Transverse colon (tissue), 4 donors: ENCODE measurements around the gene P2RY12. TPM values are rescaled to one million over a fixed set of nuclear protein-coding genes. Genes with fewer than 3 reads are reported as not detected.

Experiments
- DNase-seq: peaks from one replicate; pipeline ENCODE4 v3.0.0-alpha.2; 2019
- H3K27ac ChIP-seq, 4 donors: fragments of 200-600 bp; sonication (generic); 2 replicates each; pipeline ENCODE4 v1.5.1; 2016 to 2018; ENCODE audit warnings: inconsistent platforms in 4 of 4
- H3K27me3 ChIP-seq: fragments of 200-600 bp; sonication (generic); 2 replicates; pipeline ENCODE4 v1.5.1; 2017; ENCODE audit warnings: inconsistent platforms
- H3K36me3 ChIP-seq, 4 donors: fragments of 200-600 bp; sonication (generic); 2 replicates each; pipeline ENCODE4 v1.5.1; 2017 to 2019; ENCODE audit warnings: inconsistent platforms in 4 of 4
- H3K4me1 ChIP-seq, 4 donors: fragments of 200-600 bp; sonication (generic); 2 replicates each; pipeline ENCODE4 v1.5.1; 2017 to 2020; ENCODE audit warnings: inconsistent platforms in 4 of 4
- H3K4me3 ChIP-seq, 4 donors: fragments of 200-600 bp; sonication (generic); 1 replicate in 1 of 4; 2 replicates in 3 of 4; pipeline versions ENCODE4 v1.5.1 to v1.6.1; 2017 to 2019; ENCODE audit warnings: inconsistent platforms in 4 of 4
- H3K9me3 ChIP-seq, 2 donors: fragments of 200-600 bp; sonication (generic); 2 replicates each; pipeline ENCODE4 v1.5.1; 2017 to 2019; ENCODE audit warnings: inconsistent platforms in 2 of 2
- EP300 ChIP-seq: sonication (generic); formaldehyde crosslinking; IDR thresholded peaks from one replicate; pipeline ENCODE4 v1.6.1; 2017; ENCODE audit warnings: antibody characterized with exemption, low read depth
- POLR2A ChIP-seq: fragments of 450-650 bp; IDR thresholded peaks from one replicate; pipeline ENCODE4 v1.6.1; 2016; ENCODE audit warnings: antibody characterized with exemption, mild to moderate bottlenecking, moderate library complexity
- POLR2AphosphoS5 ChIP-seq, 3 donors: sonication (generic); formaldehyde crosslinking; IDR thresholded peaks; one replicate each; pipeline ENCODE4 v1.6.1; 2016; ENCODE audit warnings: antibody characterized with exemption in 3 of 3
- WGBS, 2 donors: methylation state at CpG; one replicate each; pipeline ENCODE4 v1.1.5; 2018; ENCODE audit warnings: low coverage in 1 of 2; 5-methylcytosine and 5-hydroxymethylcytosine counted together
- in situ Hi-C, 4 donors: fragments of 200-750 bp; cut with MboI; loops; one replicate each; pipeline versions ENCODE4 v1.15.0 to v1.15.1; 2017; ENCODE audit warnings: low sequenced_read_pairs in 3 of 4, low pct_ligation_motif_present in 1 of 4, low pct_unique_long_range_greater_than_20kb in 1 of 4
- intact Hi-C: fragments of 100-400 bp; cut with DNase I; formaldehyde crosslinking; loops from one replicate; pipeline ENCODE4 v1.15.1; 2023; ENCODE audit warnings: low total_unique reads
- total RNA-seq, 4 donors: library from RNA; depleted of rRNA; stranded (reverse); fragments of >200 nt; gene quantifications; one replicate each; pipeline ENCODE4 v1.1.0, GENCODE V29; 2016
- TF ChIP-seq, protein P1 (sequence below), 5 experiments: fragments of 200-600 bp in 3 of 5; fragments of 450-650 bp in 2 of 5; sonication (generic) in 3 of 5; IDR thresholded peaks; 1 replicate in 2 of 5; 2 replicates in 3 of 5; pipeline ENCODE4 v1.5.1; 2016 to 2017; ENCODE audit warnings: antibody characterized with exemption in 5 of 5, inconsistent platforms in 3 of 5, mild to moderate bottlenecking in 2 of 5, moderate library complexity in 1 of 5

The P2RY12 gene
- total RNA-seq, 4 donors from 2014 or later = 1.1 to 1.4 TPM; not detected in 2

DNA sequence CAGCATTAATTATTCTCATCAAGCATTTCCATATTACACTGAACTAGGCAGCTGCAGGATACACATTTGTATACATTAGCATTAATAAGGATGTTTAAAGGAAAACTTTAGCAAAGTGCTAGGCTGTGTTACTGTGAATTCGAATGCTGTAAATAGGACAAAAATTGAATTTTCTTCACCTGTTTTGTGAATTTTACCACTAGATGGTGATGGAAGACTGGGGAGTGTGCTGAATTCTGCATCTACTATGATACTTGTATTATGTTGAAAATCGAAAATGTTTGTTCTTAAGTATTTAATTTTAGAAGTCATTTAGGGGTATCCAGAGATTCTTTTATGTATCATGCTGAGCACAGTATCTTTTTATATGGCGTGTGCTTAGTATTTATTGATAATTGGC, 93.9 kb downstream of the P2RY12 start:
- 58 to 61% methylated on average over 3 of the region's 3 CpGs for WGBS, 2 donors
- Histone ChIP-seq H3K4me1 (no peaks in the 10 kb centered on the region), H3K9me3 (no peaks in the 10 kb centered on the region), H3K27ac (no peak overlapping the region), H3K4me3 (no peak overlapping the region), H3K27me3 (no peaks in the 10 kb centered on the region), H3K36me3 (no peaks in the 10 kb centered on the region)
- TF ChIP-seq, protein P1, sequence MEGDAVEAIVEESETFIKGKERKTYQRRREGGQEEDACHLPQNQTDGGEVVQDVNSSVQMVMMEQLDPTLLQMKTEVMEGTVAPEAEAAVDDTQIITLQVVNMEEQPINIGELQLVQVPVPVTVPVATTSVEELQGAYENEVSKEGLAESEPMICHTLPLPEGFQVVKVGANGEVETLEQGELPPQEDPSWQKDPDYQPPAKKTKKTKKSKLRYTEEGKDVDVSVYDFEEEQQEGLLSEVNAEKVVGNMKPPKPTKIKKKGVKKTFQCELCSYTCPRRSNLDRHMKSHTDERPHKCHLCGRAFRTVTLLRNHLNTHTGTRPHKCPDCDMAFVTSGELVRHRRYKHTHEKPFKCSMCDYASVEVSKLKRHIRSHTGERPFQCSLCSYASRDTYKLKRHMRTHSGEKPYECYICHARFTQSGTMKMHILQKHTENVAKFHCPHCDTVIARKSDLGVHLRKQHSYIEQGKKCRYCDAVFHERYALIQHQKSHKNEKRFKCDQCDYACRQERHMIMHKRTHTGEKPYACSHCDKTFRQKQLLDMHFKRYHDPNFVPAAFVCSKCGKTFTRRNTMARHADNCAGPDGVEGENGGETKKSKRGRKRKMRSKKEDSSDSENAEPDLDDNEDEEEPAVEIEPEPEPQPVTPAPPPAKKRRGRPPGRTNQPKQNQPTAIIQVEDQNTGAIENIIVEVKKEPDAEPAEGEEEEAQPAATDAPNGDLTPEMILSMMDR (IDR thresholded peaks at IDR 0.05) = peak in 2 of 5 experiments; percentile 9 to 16
- TF ChIP-seq EP300 (no peak), POLR2AphosphoS5 (IDR thresholded peaks at IDR 0.05) (no peak), POLR2A (no peak)
- no peak for DNase-seq
- intact Hi-C loops (no loop called here), in situ Hi-C loops (loop anchor here in 1 of 4 donors (25.0 kb wide), 1 partner anchor 528 kb away; the partner anchor contains the start of gene SIAH2)

DNA sequence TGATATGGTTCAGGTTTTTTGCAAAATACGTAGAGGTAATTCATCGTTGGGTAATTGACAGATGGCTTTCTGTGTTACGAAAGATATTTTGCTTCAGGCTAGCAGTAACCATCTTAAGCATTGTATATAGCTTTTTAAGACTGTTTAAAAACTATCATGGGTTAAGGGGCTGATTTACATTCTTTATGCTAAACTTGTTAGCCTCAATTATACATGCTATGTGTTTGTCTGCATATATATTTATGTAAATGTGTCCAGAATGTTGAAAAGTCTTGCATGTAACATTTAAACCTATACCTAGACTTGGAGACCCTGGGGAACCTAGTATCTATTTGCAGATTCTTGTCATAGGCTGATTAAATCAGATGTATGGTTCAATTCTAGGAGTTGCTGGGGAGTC, 95.1 kb downstream of the P2RY12 start:
- no peak for TF ChIP-seq POLR2AphosphoS5 (IDR thresholded peaks at IDR 0.05)
- TF ChIP-seq POLR2A = no peak
- TF ChIP-seq EP300 = no peak
- TF ChIP-seq, protein P1 (IDR thresholded peaks at IDR 0.05) = no peak
- 13 to 90% methylated on average over 3 of the region's 3 CpGs for WGBS, 2 donors
- no peak overlapping the region for H3K4me3 ChIP-seq
- intact Hi-C loops (no loop called here), in situ Hi-C loops (loop anchor here in 3 of 4 donors (5.0 to 25.0 kb wide), 4 partner anchors 65 to 527 kb away; partner anchors contain the start of gene SIAH2 (in 1 of the 3))
- no peak overlapping the region for H3K27ac ChIP-seq
- H3K27me3 ChIP-seq = no peaks in the 10 kb centered on the region
- DNase-seq = no peak
- peaks cover 0 to under 1% (median under 1%) of the 10 kb centered on the region in 4 donors for H3K4me1 ChIP-seq
- H3K9me3 ChIP-seq = no peaks in the 10 kb centered on the region
- H3K36me3 ChIP-seq = no peaks in the 10 kb centered on the region

Other genes starting within 250 kb of the P2RY12 start
- 1 to 10 TPM in 2 of 4 donors, not detected in 2; 3.8 to 6.8 TPM for gene GPR171, start 181.5 kb downstream of the P2RY12 start, total RNA-seq
- 10 to 100 TPM in 1 of 4 donors, 1 to 10 TPM in 1, under 1 TPM in 1, not detected in 1; 0.60 to 11.3 (median 7.2) TPM for gene P2RY14, start 106.2 kb downstream of the P2RY12 start, total RNA-seq
- not detected for gene GPR87, start 67.9 kb downstream of the P2RY12 start, total RNA-seq
- gene P2RY13, start 55.2 kb downstream of the P2RY12 start, total RNA-seq = 1 to 10 TPM in 1 of 4 donors, under 1 TPM in 2, not detected in 1; 0.40 to 1.4 (median 0.41) TPM
- gene IGSF10, start 76.3 kb upstream of the P2RY12 start, total RNA-seq = 1 to 10 TPM in 3 of 4 donors, under 1 TPM in 1; 0.37 to 5.8 (median 1.7) TPM